HG02852 (cell line): ENCODE data around the gene ATP6V0E2.
"Not testable (repeated sequence)": the region's sequence is repeated elsewhere in the genome, so short reads cannot be mapped to it uniquely, and the experiment has no call there.

Experiments used
- ATAC-seq: cut with Tn5 transposase; IDR thresholded peaks from one replicate; pipeline ENCODE4 v1.9.1; 2021; ENCODE audit warnings: mild to moderate bottlenecking, moderate library complexity; ENCODE audit not compliant: unreplicated experiment

ATP6V0E2 gene

DNA sequence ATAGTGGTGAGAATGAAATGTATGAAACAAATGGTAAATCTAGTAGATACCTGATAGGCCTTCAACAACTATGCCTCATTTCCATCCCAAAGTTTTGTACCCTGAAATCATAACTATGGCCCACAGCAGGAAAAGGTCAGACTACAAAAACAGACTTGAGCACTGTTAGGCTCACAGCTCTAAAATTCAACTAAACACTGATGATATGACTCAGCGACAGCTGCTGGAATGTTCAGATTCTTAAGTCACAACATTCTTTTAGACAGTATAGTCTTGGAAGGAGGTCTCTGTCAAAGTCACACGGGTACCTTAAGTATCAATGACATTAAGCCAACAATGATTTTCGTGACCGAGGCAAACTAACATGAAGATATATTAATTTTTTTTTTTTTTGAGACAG lies 38.4 kb downstream of the ATP6V0E2 start:
- ATAC-seq: not testable (repeated sequence)

GRCh38 chr7:149926414-149926813 lies 52.6 kb downstream of the ATP6V0E2 start:
- ATAC-seq: not testable (repeated sequence)
